Measurements from ENCODE around the gene TGM3.

GRCh38 chr20:2292416-2293110 is 3.2 kb upstream of the TGM3 start:
- no peak for TF ChIP-seq CTCF (IDR thresholded peaks at IDR 0.05)
- TF ChIP-seq POLR2A (IDR thresholded peaks at IDR 0.05), result no peak
